Measurements from ENCODE around the gene AHCYL1. TPM values are rescaled to one million over a fixed set of nuclear protein-coding genes. Genes with fewer than 3 reads are reported as not detected.

AHCYL1 gene
- total and polyA plus RNA-seq, 3 experiments from 2014 or later, result 46.6 to 59.9 (median 56.9) TPM

GRCh38 chr1:110060034-110060661 is 75.6 kb downstream of the AHCYL1 start:
- Histone ChIP-seq H3K36me3 (ENCODE audit: insufficient read depth, low read length) (peaks cover 20% of the 10 kb centered on the region), H3K4me3 (ENCODE audit: low read length) (no peak overlapping the region), H3K27me3 (ENCODE audit: insufficient read depth, low read length, poor library complexity, severe bottlenecking) (no peaks in the 10 kb centered on the region), H3K4me1 (ENCODE audit: insufficient read depth, low read length) (no peaks in the 10 kb centered on the region), H3K27ac (ENCODE audit: low read depth, low read length) (no peak overlapping the region), H3K9me3 (ENCODE audit: low read length) (no peaks in the 10 kb centered on the region)
- Mint-ChIP-seq H3K4me1 (peaks cover 0 to 6% (median 5%) of the 10 kb centered on the region in 3 donors), H3K9me3 (no peaks in the 10 kb centered on the region), H3K4me3 (no peak overlapping the region), H3K27ac (peak overlapping the region in 1 of 8 donors; percentile 80), H3K36me3 (peaks cover 7 to 52% (median 11%) of the 10 kb centered on the region in 3 donors), H3K27me3 (peaks cover 0 to 2% of the 10 kb centered on the region in 2 donors)
- ChIA-PET CTCF (interaction anchor here (0.6 to 3.7 kb wide), 27 partner anchors 8 to 1402 kb away, joined by 3 to 15 read pairs (median 4); partner anchors contain the start of genes ALX3 and STRIP1), POLR2A (interaction anchor here (0.7 kb wide), 1 partner anchor 12 kb away, joined by 4 read pairs; no protein-coding TSS in a partner anchor)
- DNase-seq, result peak; percentile 45 to 82 (median 62)

- H3K27me3 ChIP-seq (ENCODE audit: insufficient read depth, low read length, poor library complexity, severe bottlenecking), result no peaks in the 10 kb centered on the region
- Mint-ChIP-seq H3K4me1 (peaks cover 0 to 6% (median 5%) of the 10 kb centered on the region in 3 donors), H3K36me3 (peaks cover 4 to 47% (median 11%) of the 10 kb centered on the region in 3 donors), H3K4me3 (no peak overlapping the region), H3K9me3 (no peaks in the 10 kb centered on the region), H3K27ac (peak overlapping the region in 1 of 8 donors; percentile 80), H3K27me3 (peaks cover 0 to 6% of the 10 kb centered on the region in 2 donors)
- no peaks in the 10 kb centered on the region for H3K9me3 ChIP-seq (ENCODE audit: low read length)
- ChIA-PET CTCF (interaction anchor here (0.6 to 3.7 kb wide), 23 partner anchors 8 to 1401 kb away, joined by 3 to 15 read pairs (median 4); partner anchors contain the start of genes ALX3 and STRIP1), POLR2A (no interaction called here)
- no peak for DNase-seq
- H3K4me1 ChIP-seq (ENCODE audit: insufficient read depth, low read length), result no peaks in the 10 kb centered on the region
- peaks cover 14% of the 10 kb centered on the region for H3K36me3 ChIP-seq (ENCODE audit: insufficient read depth, low read length)
- no peak overlapping the region for H3K27ac ChIP-seq (ENCODE audit: low read depth, low read length)
- no peak overlapping the region for H3K4me3 ChIP-seq (ENCODE audit: low read length)
Observed at GRCh38 chr1:110060662-110061060, 76.1 kb downstream of the AHCYL1 start.

- H3K9me3 Mint-ChIP-seq, result no peaks in the 10 kb centered on the region
- H3K27me3 Mint-ChIP-seq, result peaks cover 4 to 7% of the 10 kb centered on the region in 2 donors
- H3K27ac Mint-ChIP-seq, result no peak overlapping the region
- no peak overlapping the region for H3K27ac ChIP-seq (ENCODE audit: low read depth, low read length)
- peaks cover 8% of the 10 kb centered on the region for H3K36me3 ChIP-seq (ENCODE audit: insufficient read depth, low read length)
- POLR2A ChIA-PET, result no interaction called here
- no peak overlapping the region for H3K4me3 Mint-ChIP-seq
- no peak for DNase-seq
- H3K9me3 ChIP-seq (ENCODE audit: low read length), result no peaks in the 10 kb centered on the region
- CTCF ChIA-PET, result interaction anchor here (1.2 to 3.7 kb wide), 4 partner anchors 10 to 31 kb away, joined by 3 to 15 read pairs (median 8); partner anchors contain the start of gene ALX3
- H3K4me1 ChIP-seq (ENCODE audit: insufficient read depth, low read length), result no peaks in the 10 kb centered on the region
- H3K27me3 ChIP-seq (ENCODE audit: insufficient read depth, low read length, poor library complexity, severe bottlenecking), result no peaks in the 10 kb centered on the region
- H3K4me3 ChIP-seq (ENCODE audit: low read length), result no peak overlapping the region
- peaks cover 0 to 6% (median 5%) of the 10 kb centered on the region in 3 donors for H3K4me1 Mint-ChIP-seq
- peaks cover 2 to 40% (median 7%) of the 10 kb centered on the region in 3 donors for H3K36me3 Mint-ChIP-seq
Observed at GRCh38 chr1:110061341-110061740, 76.8 kb downstream of the AHCYL1 start.

GRCh38 chr1:110062612-110063011 is 78.0 kb downstream of the AHCYL1 start:
- peak in 1 of 5 donors; percentile 9 for DNase-seq
- Mint-ChIP-seq H3K4me1 (peaks cover under 1 to 6% (median 5%) of the 10 kb centered on the region in 3 donors), H3K9me3 (no peaks in the 10 kb centered on the region), H3K27me3 (peaks cover 17 to 19% of the 10 kb centered on the region in 2 donors), H3K4me3 (no peak overlapping the region), H3K36me3 (peaks cover 0 to 28% (median 6%) of the 10 kb centered on the region in 3 donors), H3K27ac (no peak overlapping the region)
- no peak overlapping the region for H3K27ac ChIP-seq (ENCODE audit: low read depth, low read length)
- no peaks in the 10 kb centered on the region for H3K36me3 ChIP-seq (ENCODE audit: insufficient read depth, low read length)
- ChIA-PET CTCF (interaction anchor here (1.7 to 3.7 kb wide), 3 partner anchors 8 to 33 kb away, joined by 6 to 15 read pairs (median 6); no protein-coding TSS in a partner anchor), POLR2A (no interaction called here)
- peaks cover 6% of the 10 kb centered on the region for H3K27me3 ChIP-seq (ENCODE audit: insufficient read depth, low read length, poor library complexity, severe bottlenecking)
- H3K4me1 ChIP-seq (ENCODE audit: insufficient read depth, low read length), result no peaks in the 10 kb centered on the region
- no peaks in the 10 kb centered on the region for H3K9me3 ChIP-seq (ENCODE audit: low read length)
- H3K4me3 ChIP-seq (ENCODE audit: low read length), result no peak overlapping the region

- Histone ChIP-seq H3K9me3 (ENCODE audit: low read length) (no peaks in the 10 kb centered on the region), H3K27ac (ENCODE audit: low read depth, low read length) (no peak overlapping the region), H3K4me1 (ENCODE audit: insufficient read depth, low read length) (peaks cover 6% of the 10 kb centered on the region), H3K4me3 (ENCODE audit: low read length) (no peak overlapping the region), H3K27me3 (ENCODE audit: insufficient read depth, low read length, poor library complexity, severe bottlenecking) (peaks cover 18% of the 10 kb centered on the region), H3K36me3 (ENCODE audit: insufficient read depth, low read length) (no peaks in the 10 kb centered on the region)
- Mint-ChIP-seq H3K27me3 (peaks cover 24 to 26% of the 10 kb centered on the region in 2 donors), H3K36me3 (peaks cover 0 to 17% (median 4%) of the 10 kb centered on the region in 3 donors), H3K9me3 (no peaks in the 10 kb centered on the region), H3K4me3 (no peak overlapping the region), H3K27ac (peak overlapping the region in 1 of 8 donors; percentile 25), H3K4me1 (peaks cover 10 to 12% (median 11%) of the 10 kb centered on the region in 3 donors)
- POLR2A ChIA-PET, result interaction anchor here (0.7 kb wide), 1 partner anchor 275 kb away, joined by 3 read pairs; the partner anchor contains the start of gene RBM15
- no peak for DNase-seq
- CTCF ChIA-PET, result interaction anchor here (1.7 kb wide), 1 partner anchor 9 kb away, joined by 6 read pairs; no protein-coding TSS in a partner anchor
Observed at GRCh38 chr1:110063781-110064180, 79.2 kb downstream of the AHCYL1 start.

- Histone ChIP-seq H3K27me3 (ENCODE audit: insufficient read depth, low read length, poor library complexity, severe bottlenecking) (peaks cover 25% of the 10 kb centered on the region), H3K9me3 (ENCODE audit: low read length) (no peaks in the 10 kb centered on the region), H3K36me3 (ENCODE audit: insufficient read depth, low read length) (no peaks in the 10 kb centered on the region), H3K27ac (ENCODE audit: low read depth, low read length) (no peak overlapping the region), H3K4me3 (ENCODE audit: low read length) (no peak overlapping the region), H3K4me1 (ENCODE audit: insufficient read depth, low read length) (peaks cover 16% of the 10 kb centered on the region)
- Mint-ChIP-seq H3K4me3 (no peak overlapping the region), H3K9me3 (no peaks in the 10 kb centered on the region), H3K27ac (no peak overlapping the region), H3K36me3 (peaks cover 0 to 10% (median 4%) of the 10 kb centered on the region in 3 donors), H3K27me3 (peaks cover 26 to 33% of the 10 kb centered on the region in 2 donors), H3K4me1 (peaks cover 12 to 21% (median 12%) of the 10 kb centered on the region in 3 donors)
- no peak for DNase-seq
- POLR2A ChIA-PET, result interaction anchor here (0.7 kb wide), 1 partner anchor 274 kb away, joined by 3 read pairs; the partner anchor contains the start of gene RBM15
- CTCF ChIA-PET, result interaction anchor here (1.3 to 1.4 kb wide), 2 partner anchors 11 to 18 kb away, joined by 3 read pairs; no protein-coding TSS in a partner anchor
Observed at GRCh38 chr1:110064576-110065337, 80.2 kb downstream of the AHCYL1 start.

GRCh38 chr1:110065841-110066240 is 81.3 kb downstream of the AHCYL1 start:
- H3K27me3 Mint-ChIP-seq, result peaks cover 31 to 34% of the 10 kb centered on the region in 2 donors
- no peak overlapping the region for H3K4me3 ChIP-seq (ENCODE audit: low read length)
- H3K9me3 ChIP-seq (ENCODE audit: low read length), result no peaks in the 10 kb centered on the region
- ChIA-PET CTCF (interaction anchor here (1.3 to 1.4 kb wide), 3 partner anchors 12 to 23 kb away, joined by 3 to 8 read pairs (median 3); no protein-coding TSS in a partner anchor), POLR2A (no interaction called here)
- peak overlapping the region in 1 of 7 donors; percentile 45 for H3K4me3 Mint-ChIP-seq
- no peaks in the 10 kb centered on the region for H3K36me3 ChIP-seq (ENCODE audit: insufficient read depth, low read length)
- H3K27me3 ChIP-seq (ENCODE audit: insufficient read depth, low read length, poor library complexity, severe bottlenecking), result peaks cover 31% of the 10 kb centered on the region
- H3K9me3 Mint-ChIP-seq, result no peaks in the 10 kb centered on the region
- no peak overlapping the region for H3K27ac ChIP-seq (ENCODE audit: low read depth, low read length)
- peaks cover 7 to 25% (median 8%) of the 10 kb centered on the region in 3 donors for H3K4me1 Mint-ChIP-seq
- DNase-seq, result no peak
- no peak overlapping the region for H3K27ac Mint-ChIP-seq
- H3K4me1 ChIP-seq (ENCODE audit: insufficient read depth, low read length), result peaks cover 20% of the 10 kb centered on the region
- H3K36me3 Mint-ChIP-seq, result peaks cover 0 to 8% (median 1%) of the 10 kb centered on the region in 3 donors
